Measurements from ENCODE around the gene GRSF1. TPM values are rescaled to one million over a fixed set of nuclear protein-coding genes. Genes with fewer than 3 reads are reported as not detected.

GRSF1 gene
- total RNA-seq, 1 experiment from 2014 or later = 98.5 TPM

GRCh38 chr4:70839589-70840093 lies at the start of gene GRSF1 (continued):
- TF ChIP-seq TEAD4 (CRISPR knock-in tag; IDR thresholded peaks at IDR 0.05) (no peak), ESRRA (CRISPR knock-in tag; IDR thresholded peaks at IDR 0.05; ENCODE audit: borderline replicate concordance) (0 out of 2 replicates have a peak, but pooled peaks have one; percentile 12), TP53 (CRISPR knock-in tag; IDR thresholded peaks at IDR 0.05) (no peak), IRF2 (CRISPR knock-in tag; IDR thresholded peaks at IDR 0.05; ENCODE audit: borderline replicate concordance, low read depth) (no peak), PREB (CRISPR knock-in tag; IDR thresholded peaks at IDR 0.05; ENCODE audit: borderline replicate concordance) (no peak), FOXP1 (CRISPR knock-in tag; IDR thresholded peaks at IDR 0.05; ENCODE audit: borderline replicate concordance) (peak; percentile 50; the same call in 1 of the 2 replicates), STAT6 (CRISPR knock-in tag; conservative IDR thresholded peaks at IDR 0.05; ENCODE audit: low read depth) (no peak), ZNF232 (CRISPR knock-in tag; IDR thresholded peaks at IDR 0.05) (no peak), SMAD3 (CRISPR knock-in tag; IDR thresholded peaks at IDR 0.05; ENCODE audit: borderline replicate concordance) (peak; percentile 73; the same call in 1 of the 2 replicates)
- TF ChIP-seq, protein P1, sequence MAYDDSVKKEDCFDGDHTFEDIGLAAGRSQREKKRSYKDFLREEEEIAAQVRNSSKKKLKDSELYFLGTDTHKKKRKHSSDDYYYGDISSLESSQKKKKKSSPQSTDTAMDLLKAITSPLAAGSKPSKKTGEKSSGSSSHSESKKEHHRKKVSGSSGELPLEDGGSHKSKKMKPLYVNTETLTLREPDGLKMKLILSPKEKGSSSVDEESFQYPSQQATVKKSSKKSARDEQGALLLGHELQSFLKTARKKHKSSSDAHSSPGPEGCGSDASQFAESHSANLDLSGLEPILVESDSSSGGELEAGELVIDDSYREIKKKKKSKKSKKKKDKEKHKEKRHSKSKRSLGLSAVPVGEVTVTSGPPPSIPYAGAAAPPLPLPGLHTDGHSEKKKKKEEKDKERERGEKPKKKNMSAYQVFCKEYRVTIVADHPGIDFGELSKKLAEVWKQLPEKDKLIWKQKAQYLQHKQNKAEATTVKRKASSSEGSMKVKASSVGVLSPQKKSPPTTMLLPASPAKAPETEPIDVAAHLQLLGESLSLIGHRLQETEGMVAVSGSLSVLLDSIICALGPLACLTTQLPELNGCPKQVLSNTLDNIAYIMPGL (CRISPR knock-in tag; IDR thresholded peaks at IDR 0.05) = no peak

GRCh38 chr4:70885174-70885573 lies 45.5 kb upstream of the GRSF1 start:
- H3K36me3 Mint-ChIP-seq = no peaks in the 10 kb centered on the region
- no peak overlapping the region for H3K27ac Mint-ChIP-seq
- TF ChIP-seq, protein P2, sequence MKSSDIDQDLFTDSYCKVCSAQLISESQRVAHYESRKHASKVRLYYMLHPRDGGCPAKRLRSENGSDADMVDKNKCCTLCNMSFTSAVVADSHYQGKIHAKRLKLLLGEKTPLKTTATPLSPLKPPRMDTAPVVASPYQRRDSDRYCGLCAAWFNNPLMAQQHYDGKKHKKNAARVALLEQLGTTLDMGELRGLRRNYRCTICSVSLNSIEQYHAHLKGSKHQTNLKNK (CRISPR knock-in tag; IDR thresholded peaks at IDR 0.05) = no peak
- TF ChIP-seq ARID4B (CRISPR knock-in tag; IDR thresholded peaks at IDR 0.05; ENCODE audit: borderline replicate concordance) (no peak), KAT7 (CRISPR knock-in tag; IDR thresholded peaks at IDR 0.05; ENCODE audit: borderline replicate concordance) (no peak), RELA (CRISPR knock-in tag; IDR thresholded peaks at IDR 0.05; ENCODE audit: borderline replicate concordance) (no peak), NR2C2 (CRISPR knock-in tag; IDR thresholded peaks at IDR 0.05) (no peak), ZNF532 (CRISPR knock-in tag; IDR thresholded peaks at IDR 0.05; ENCODE audit: borderline replicate concordance) (no peak), PREB (CRISPR knock-in tag; IDR thresholded peaks at IDR 0.05; ENCODE audit: borderline replicate concordance) (no peak), OVOL2 (CRISPR knock-in tag; IDR thresholded peaks at IDR 0.05; ENCODE audit: borderline replicate concordance) (no peak)
- TF ChIP-seq, protein P3, sequence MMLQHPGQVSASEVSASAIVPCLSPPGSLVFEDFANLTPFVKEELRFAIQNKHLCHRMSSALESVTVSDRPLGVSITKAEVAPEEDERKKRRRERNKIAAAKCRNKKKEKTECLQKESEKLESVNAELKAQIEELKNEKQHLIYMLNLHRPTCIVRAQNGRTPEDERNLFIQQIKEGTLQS (CRISPR knock-in tag; conservative IDR thresholded peaks at IDR 0.05) = no peak
- POLR2A ChIA-PET = no interaction called here
- CTCF ChIA-PET = no interaction called here
- H3K9me3 Mint-ChIP-seq = peaks cover 5% of the 10 kb centered on the region
- H3K27me3 Mint-ChIP-seq (ENCODE audit: low read depth) = no peaks in the 10 kb centered on the region; the same call in 1 of the 2 replicates
- DNase-seq (ENCODE audit: low spot score) = no peak
- H3K4me1 Mint-ChIP-seq = no peaks in the 10 kb centered on the region
- no peak overlapping the region for H3K4me3 Mint-ChIP-seq
- no peak for ATAC-seq
